Hematopoietic multipotent progenitor cell treated with erythropoietin and hydrocortisone succinate and interleukin-3 and kit ligand, for 15 days (in vitro differentiated cells): ENCODE data around the gene EPHB2.
"Not testable (repeated sequence)": the region's sequence is repeated elsewhere in the genome, so short reads cannot be mapped to it uniquely, and the experiment has no call there.

ENCODE experiments used
- DNase-seq: peaks from one replicate; pipeline ENCODE4 v3.0.0-alpha.2; 2015; ENCODE audit warnings: low spot score

The EPHB2 gene

GRCh38 chr1:22915816-22916470, 205.3 kb downstream of the EPHB2 start:
- no peak for DNase-seq

GRCh38 chr1:22916471-22916820, 205.8 kb downstream of the EPHB2 start:
- no peak for DNase-seq

DNA sequence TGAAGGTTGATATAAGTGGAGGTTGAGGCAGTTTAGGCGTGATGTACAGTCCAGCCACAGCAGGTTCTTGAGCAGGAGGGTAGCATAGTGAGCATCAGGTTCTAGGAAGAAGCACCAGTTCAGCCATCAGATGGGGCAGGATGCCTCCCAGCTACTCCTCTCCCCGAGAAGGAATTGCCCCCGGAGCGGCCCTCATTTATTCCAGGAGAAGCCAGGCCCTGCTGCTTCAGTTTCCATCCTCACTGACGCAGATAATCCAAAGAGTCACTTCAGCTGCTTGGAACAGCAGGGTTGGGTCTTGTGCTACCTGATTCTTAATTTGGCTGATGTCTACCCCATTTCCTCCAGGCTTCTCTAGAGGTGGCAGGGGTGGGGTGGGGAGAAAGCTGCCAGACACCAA, 207.3 kb downstream of the EPHB2 start:
- no peak for DNase-seq

GRCh38 chr1:22918644-22919043, 208.0 kb downstream of the EPHB2 start:
- no peak for DNase-seq

GRCh38 chr1:22919341-22920025, 208.8 kb downstream of the EPHB2 start:
- no peak for DNase-seq

- DNase-seq: no peak
Observed at GRCh38 chr1:22920026-22920733, 209.5 kb downstream of the EPHB2 start.

GRCh38 chr1:22920734-22921451, 210.3 kb downstream of the EPHB2 start:
- no peak for DNase-seq

GRCh38 chr1:22921452-22922126, 210.9 kb downstream of the EPHB2 start:
- DNase-seq: no peak

DNA sequence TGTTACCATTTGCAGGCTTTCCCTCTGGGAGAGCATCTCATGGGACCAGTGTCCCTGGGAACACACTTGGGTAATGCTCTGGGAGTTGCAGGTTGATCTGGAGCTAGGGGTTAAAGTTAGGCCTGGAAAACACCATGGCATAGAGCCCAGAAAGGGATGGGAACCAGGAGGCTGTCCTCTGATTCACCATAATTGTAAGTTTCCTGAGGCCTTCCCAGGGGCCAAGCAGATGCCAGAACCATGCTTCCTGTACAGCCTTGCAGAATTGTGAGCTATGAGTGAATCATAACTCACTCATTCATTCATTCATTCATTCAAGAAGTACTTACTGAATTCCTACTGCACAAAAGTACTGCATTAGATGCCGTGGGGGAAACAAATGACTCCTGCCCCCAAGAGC, 212.0 kb downstream of the EPHB2 start:
- no peak for DNase-seq

DNA sequence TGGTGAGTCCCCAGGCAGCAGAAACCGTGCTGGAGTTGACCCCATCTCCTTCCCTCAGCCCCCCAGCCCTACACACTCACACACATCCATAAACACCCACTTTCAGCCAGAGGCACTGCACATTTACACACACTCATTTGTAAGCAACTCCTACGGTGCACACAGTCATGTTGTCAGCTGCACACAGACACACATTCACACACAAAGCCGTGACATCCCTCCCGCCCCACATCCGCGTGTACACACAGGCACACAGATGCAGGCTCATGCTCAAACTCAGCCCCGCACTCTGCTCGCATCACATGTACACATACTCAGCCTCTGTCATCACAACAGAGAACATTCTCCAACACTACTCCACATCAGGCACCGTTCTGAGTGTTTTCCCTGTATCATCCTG, 214.5 kb downstream of the EPHB2 start:
- DNase-seq: no peak

GRCh38 chr1:22930240-22930912, 219.7 kb downstream of the EPHB2 start:
- DNase-seq: no peak

GRCh38 chr1:22932803-22933470, 222.3 kb downstream of the EPHB2 start:
- DNase-seq: no peak

- DNase-seq: no peak
Observed at GRCh38 chr1:22935433-22935832, 224.8 kb downstream of the EPHB2 start.

DNA sequence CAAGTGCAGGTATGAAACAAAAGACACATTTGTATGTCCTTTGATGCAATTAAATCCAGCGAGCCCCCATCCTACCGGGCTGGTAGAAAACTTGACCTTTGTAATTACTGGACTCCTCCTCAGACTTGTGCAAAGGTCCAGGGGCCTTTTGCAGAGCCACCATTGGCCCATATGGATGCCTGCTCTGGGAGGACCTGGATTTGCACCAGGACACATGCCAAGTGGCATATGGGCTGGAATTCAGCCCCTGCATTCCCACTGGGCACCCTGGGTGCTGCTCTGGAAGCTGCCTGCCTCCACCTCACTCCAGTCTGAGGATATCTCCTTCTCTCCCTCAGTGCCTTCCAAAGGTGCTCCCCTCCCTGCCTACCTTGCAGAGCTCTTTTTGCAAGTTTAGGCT, 226.0 kb downstream of the EPHB2 start:
- DNase-seq: no peak

DNA sequence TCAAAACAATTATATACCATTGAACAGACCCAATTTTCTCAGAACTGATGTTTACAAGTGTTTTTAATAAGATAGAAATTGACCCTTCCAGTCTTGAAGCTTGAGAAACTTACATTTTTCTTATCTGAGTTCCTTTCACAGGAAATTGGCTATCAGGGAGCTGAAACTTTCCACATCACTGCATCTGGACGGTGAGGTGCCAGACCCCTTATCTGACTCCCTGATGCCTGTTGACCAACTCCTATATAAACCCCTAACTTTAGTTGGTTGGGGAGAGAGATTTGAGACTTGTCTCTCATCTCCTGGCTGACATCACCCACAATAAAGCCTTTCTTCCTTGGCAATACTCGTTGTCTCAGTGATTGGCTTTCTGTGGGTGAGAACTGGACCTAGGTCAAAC, 230.6 kb downstream of the EPHB2 start:
- no peak for DNase-seq

DNA sequence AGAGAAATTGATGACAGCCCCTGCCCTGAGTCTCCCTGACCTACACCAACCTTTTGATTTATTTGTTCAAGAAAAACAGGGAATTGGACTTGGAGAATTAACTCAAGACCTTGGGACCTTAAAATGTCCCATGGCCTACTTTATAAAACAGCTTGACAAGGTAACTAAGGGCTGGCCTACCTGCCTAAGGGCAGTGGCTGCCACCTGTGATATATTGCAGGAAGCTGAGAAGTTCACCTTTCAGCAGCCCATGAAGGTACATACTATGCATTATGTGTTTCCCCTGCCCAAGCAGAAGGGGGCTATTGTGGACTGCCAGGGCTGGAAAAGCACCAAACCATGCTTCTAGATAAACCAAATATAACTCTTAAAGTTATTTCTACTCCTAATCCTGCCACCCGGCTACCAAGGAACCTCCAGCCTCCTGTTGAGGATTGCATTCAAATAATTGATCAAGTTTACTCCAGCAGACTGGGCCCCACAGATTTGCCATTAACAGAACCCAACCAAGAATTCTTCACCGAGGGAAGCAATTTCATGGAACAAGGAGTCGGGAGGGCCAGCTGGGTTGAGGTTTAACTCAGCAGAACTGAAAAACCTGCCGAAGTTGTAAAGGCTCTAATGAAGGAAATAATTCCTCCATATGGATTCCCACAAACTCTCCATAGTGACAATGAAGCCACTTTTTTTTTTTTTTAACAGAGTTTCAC, 233.9 kb downstream of the EPHB2 start:
- DNase-seq: no peak

GRCh38 chr1:22945171-22945570, 234.5 kb downstream of the EPHB2 start:
- DNase-seq: not testable (repeated sequence)

DNA sequence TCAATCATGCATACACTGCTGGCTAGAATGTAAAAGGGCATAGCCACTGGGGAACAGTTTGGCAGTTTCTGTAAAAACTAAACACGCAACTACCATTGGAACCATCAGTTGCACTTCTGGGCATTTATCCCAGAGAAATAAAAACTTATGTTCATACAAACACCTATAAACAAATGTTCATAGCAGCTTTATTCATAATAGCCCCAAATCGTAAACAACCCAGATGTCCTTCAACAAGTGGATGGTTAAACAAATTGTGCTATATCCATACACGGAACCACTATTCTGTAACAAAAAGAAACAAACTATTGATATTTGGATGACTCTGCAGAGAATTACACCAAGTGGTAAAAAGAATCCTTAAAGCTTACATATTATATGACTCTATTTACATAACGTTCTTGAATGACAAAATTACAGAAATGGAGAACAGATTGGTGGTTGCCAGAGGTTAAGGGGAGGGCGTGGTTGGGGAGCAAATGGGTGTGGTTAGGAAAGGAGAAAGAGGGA, 239.2 kb downstream of the EPHB2 start:
- DNase-seq: no peak

DNA sequence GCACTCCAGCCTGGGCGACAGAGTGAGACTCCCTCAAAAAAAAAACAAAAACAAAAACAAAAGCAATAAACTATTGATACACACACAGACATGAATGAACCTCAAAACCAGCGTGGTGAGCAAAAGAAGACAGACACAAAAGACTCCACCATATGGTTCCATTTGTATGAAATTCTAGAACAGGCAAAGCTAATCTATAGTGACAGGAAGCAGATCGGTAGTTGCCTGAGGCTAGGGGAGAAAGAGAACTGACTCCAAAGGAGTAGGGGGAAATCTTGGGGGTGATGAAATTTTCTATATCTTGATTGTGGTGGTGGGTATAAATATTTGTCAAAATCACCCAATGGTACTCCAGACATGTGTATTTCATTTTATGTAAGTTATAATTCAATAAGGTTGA, 241.2 kb downstream of the EPHB2 start:
- DNase-seq: no peak

- no peak for DNase-seq
Observed at GRCh38 chr1:22952694-22953056, 242.0 kb downstream of the EPHB2 start.
